RWPE2 (cell line): Measurements from ENCODE around the gene PTOV1.

ENCODE experiments used
- ATAC-seq: fragments of 200-7000 bp; cut with Tn5 transposase; 3 replicates; pipeline ENCODE4 v1.9.1; 2021; ENCODE audit warnings: low read depth
- DNase-seq: peaks from one replicate; pipeline ENCODE4 v3.0.0-alpha.2; 2020; ENCODE audit warnings: low spot score
- H3K27ac ChIP-seq: fragments of 450-650 bp; 2 replicates; pipeline ENCODE4 v1.5.1; 2017; ENCODE audit warnings: mild to moderate bottlenecking; ENCODE audit not compliant: poor library complexity, severe bottlenecking
- H3K27me3 ChIP-seq: fragments of 250-450 bp; sonication (Bioruptor Pico); 2 replicates; pipeline ENCODE4 v1.5.1; 2021; ENCODE audit warnings: mild to moderate bottlenecking, moderate library complexity; ENCODE audit not compliant: insufficient read depth, poor library complexity, severe bottlenecking
- H3K36me3 ChIP-seq: fragments of 250-450 bp; sonication (Bioruptor Pico); 2 replicates; pipeline ENCODE4 v1.5.1; 2020; ENCODE audit warnings: low read depth, mild to moderate bottlenecking, moderate library complexity
- H3K4me1 ChIP-seq: fragments of 250-450 bp; sonication (Bioruptor Pico); 2 replicates; pipeline ENCODE4 v1.5.1; 2021; ENCODE audit warnings: mild to moderate bottlenecking, moderate library complexity; ENCODE audit not compliant: insufficient read depth, poor library complexity, severe bottlenecking
- H3K4me3 ChIP-seq: fragments of 250-450 bp; sonication (Bioruptor Pico); 2 replicates; pipeline ENCODE4 v1.5.1; 2021; ENCODE audit warnings: mild to moderate bottlenecking, moderate library complexity; ENCODE audit not compliant: severe bottlenecking
- H3K9me3 ChIP-seq: fragments of 250-450 bp; sonication (Bioruptor Pico); 2 replicates; pipeline ENCODE4 v1.5.1; 2021; ENCODE audit warnings: mild to moderate bottlenecking, moderate library complexity; ENCODE audit not compliant: severe bottlenecking
- TF ChIP-seq, protein P1 (sequence below): fragments of 450-650 bp; IDR thresholded peaks from one replicate; pipeline ENCODE4 v1.5.1; 2017; ENCODE audit warnings: mild to moderate bottlenecking, moderate library complexity; ENCODE audit not compliant: poor library complexity, severe bottlenecking

The PTOV1 gene

DNA sequence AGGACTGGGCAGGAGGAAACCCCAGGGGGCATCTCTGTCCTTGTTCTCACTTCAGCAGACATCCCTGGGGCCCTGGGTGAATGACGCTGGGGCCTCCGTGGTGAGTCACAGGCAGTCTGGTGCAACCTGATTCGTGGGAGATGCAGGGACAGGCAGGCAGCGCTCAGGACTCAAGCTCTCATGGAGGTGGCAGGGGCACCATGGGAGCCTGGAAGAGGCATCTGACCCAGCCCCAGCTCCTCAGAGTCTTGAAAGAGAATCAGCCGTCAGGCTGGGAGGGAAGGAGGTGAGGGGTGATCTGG, 14.0 kb upstream of the PTOV1 start:
- TF ChIP-seq, protein P1, sequence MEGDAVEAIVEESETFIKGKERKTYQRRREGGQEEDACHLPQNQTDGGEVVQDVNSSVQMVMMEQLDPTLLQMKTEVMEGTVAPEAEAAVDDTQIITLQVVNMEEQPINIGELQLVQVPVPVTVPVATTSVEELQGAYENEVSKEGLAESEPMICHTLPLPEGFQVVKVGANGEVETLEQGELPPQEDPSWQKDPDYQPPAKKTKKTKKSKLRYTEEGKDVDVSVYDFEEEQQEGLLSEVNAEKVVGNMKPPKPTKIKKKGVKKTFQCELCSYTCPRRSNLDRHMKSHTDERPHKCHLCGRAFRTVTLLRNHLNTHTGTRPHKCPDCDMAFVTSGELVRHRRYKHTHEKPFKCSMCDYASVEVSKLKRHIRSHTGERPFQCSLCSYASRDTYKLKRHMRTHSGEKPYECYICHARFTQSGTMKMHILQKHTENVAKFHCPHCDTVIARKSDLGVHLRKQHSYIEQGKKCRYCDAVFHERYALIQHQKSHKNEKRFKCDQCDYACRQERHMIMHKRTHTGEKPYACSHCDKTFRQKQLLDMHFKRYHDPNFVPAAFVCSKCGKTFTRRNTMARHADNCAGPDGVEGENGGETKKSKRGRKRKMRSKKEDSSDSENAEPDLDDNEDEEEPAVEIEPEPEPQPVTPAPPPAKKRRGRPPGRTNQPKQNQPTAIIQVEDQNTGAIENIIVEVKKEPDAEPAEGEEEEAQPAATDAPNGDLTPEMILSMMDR: no peak
- H3K4me1 ChIP-seq: no peaks in the 10 kb centered on the region
- no peaks in the 10 kb centered on the region for H3K27me3 ChIP-seq
- H3K27ac ChIP-seq: no peak overlapping the region
- H3K9me3 ChIP-seq: no peaks in the 10 kb centered on the region
- DNase-seq (no peak), ATAC-seq (peak; percentile 41; the same call in 1 of the 3 replicates)
- peaks cover 61% of the 10 kb centered on the region for H3K36me3 ChIP-seq
- no peak overlapping the region for H3K4me3 ChIP-seq

DNA sequence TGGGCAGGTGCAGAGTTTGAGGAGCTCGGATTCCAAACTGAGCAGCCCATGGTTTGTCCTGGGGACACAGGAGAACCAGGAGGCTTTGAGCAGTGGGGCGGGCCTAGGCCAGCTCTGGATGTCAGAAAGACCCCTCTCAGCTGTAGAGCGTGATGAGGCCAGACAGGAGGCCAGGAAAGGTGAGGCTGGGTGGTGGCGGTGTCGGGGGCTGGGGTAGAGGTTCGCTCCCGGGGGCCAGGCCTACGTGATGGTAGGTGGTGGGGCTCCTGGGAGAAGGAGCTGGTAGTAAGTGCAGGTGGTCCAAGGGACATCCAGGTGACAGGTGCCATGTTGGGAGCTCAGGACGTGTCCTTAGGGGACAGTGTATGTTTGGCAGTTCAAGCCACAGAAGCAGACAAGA, 13.5 kb upstream of the PTOV1 start:
- DNase-seq (no peak), ATAC-seq (no peak)
- Histone ChIP-seq H3K27me3 (no peaks in the 10 kb centered on the region), H3K9me3 (no peaks in the 10 kb centered on the region), H3K27ac (no peak overlapping the region), H3K4me3 (no peak overlapping the region), H3K4me1 (no peaks in the 10 kb centered on the region), H3K36me3 (peaks cover 57% of the 10 kb centered on the region)
- TF ChIP-seq, protein P1: no peak

DNA sequence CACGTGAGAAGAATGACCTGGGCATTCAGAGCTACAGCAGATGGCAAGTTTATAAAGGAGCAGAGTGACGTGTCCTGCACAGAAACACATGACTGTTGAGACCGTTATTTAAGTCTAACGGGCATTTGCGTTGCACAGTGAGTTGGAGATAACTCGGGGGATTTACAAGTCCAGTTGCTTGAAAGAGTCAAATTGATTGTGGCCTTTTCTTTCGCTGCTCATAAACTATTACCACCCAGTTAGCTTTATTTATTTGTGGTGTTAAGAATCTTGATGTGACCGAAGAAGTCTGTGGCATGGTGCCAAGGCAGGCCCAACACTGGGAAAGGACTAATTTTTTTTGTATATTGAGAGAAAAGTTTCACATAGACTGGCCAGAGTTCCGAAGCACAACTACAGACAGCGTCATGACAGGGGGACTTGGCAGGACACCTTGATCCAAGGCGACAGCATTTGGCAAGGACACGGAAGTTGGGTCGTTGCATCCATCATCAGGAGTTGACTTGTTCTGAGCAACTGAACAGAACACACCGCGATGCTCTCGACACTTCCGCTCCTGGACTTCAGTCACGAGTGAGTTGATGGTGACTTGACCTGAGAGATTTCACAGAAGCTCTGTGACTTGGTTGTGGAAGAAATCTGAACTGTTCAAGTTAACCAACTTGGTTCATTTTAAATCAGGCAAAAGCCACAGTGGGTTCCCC, 11.9 kb upstream of the PTOV1 start:
- no peak for ATAC-seq
- TF ChIP-seq, protein P1: no peak
- H3K27ac ChIP-seq: no peak overlapping the region

GRCh38 chr19:49839713-49840112, 11.2 kb upstream of the PTOV1 start:
- H3K9me3 ChIP-seq: no peaks in the 10 kb centered on the region
- H3K27ac ChIP-seq: no peak overlapping the region
- TF ChIP-seq, protein P1: no peak
- peaks cover 42% of the 10 kb centered on the region for H3K36me3 ChIP-seq
- H3K4me3 ChIP-seq: no peak overlapping the region
- no peak for ATAC-seq
- no peak for DNase-seq
- no peaks in the 10 kb centered on the region for H3K4me1 ChIP-seq
- H3K27me3 ChIP-seq: no peaks in the 10 kb centered on the region

More for the DNA sequence above, 11.9 kb upstream of the PTOV1 start:
- Histone ChIP-seq H3K9me3 (no peaks in the 10 kb centered on the region), H3K4me1 (no peaks in the 10 kb centered on the region), H3K27me3 (no peaks in the 10 kb centered on the region), H3K4me3 (no peak overlapping the region), H3K36me3 (peaks cover 45% of the 10 kb centered on the region)
- no peak for DNase-seq

DNA sequence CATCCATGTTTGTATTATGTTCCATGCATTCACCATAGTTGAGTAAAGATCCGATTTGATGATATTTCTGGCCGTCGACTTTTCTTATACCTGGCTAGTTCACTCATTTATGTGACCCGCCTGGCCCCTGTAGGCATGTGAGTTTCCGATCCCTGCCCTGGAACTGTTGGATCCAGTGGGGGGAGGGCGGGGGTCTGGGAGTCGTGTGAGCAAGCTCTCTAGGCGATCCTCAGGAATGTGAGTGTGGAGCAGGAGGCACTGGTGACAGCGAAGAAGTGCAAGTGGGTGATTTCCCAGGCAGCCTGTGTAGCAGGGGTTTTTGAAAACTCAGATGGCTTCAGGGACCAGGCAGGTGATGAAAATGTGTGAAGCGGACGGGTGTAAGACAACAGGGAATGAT, 10.6 kb upstream of the PTOV1 start:
- no peaks in the 10 kb centered on the region for H3K4me1 ChIP-seq
- peaks cover 35% of the 10 kb centered on the region for H3K36me3 ChIP-seq
- H3K27me3 ChIP-seq: no peaks in the 10 kb centered on the region
- TF ChIP-seq, protein P1: no peak
- ATAC-seq (no peak), DNase-seq (no peak)
- no peak overlapping the region for H3K4me3 ChIP-seq
- no peak overlapping the region for H3K27ac ChIP-seq
- H3K9me3 ChIP-seq: no peaks in the 10 kb centered on the region
